Adipocyte (in vitro differentiated cells): ENCODE data around the gene SETD3.

Experiments
- DNase-seq: peaks from one replicate; pipeline ENCODE4 v3.0.0-alpha.2; 2015; ENCODE audit warnings: low read depth
- H3K27me3 ChIP-seq: replicated peaks from 2 replicates; pipeline ENCODE4 v1.7.0; 2013; ENCODE audit warnings: mild to moderate bottlenecking, low read length, moderate library complexity; ENCODE audit not compliant: control insufficient read depth, insufficient read depth
- H3K36me3 ChIP-seq: 2 replicates; pipeline ENCODE4 v1.7.0; 2013; ENCODE audit warnings: low read length, mild to moderate bottlenecking, moderate library complexity; ENCODE audit not compliant: control insufficient read depth, insufficient read depth, severe bottlenecking
- H3K4me1 ChIP-seq: 2 replicates; pipeline ENCODE4 v1.7.0; 2013; ENCODE audit warnings: mild to moderate bottlenecking, low read length, moderate library complexity; ENCODE audit not compliant: control insufficient read depth, insufficient read depth
- H3K4me3 ChIP-seq: 2 replicates; pipeline ENCODE4 v1.7.0; 2013; ENCODE audit warnings: mild to moderate bottlenecking, low read length, moderate library complexity
- H3K9ac ChIP-seq: 2 replicates; pipeline ENCODE4 v1.7.0; 2013; ENCODE audit warnings: mild to moderate bottlenecking, low read length, moderate library complexity
- H3K9me3 ChIP-seq: 2 replicates; pipeline ENCODE4 v1.7.0; 2013; ENCODE audit warnings: mild to moderate bottlenecking, low read length, moderate library complexity; ENCODE audit not compliant: control insufficient read depth

SETD3 gene

DNA sequence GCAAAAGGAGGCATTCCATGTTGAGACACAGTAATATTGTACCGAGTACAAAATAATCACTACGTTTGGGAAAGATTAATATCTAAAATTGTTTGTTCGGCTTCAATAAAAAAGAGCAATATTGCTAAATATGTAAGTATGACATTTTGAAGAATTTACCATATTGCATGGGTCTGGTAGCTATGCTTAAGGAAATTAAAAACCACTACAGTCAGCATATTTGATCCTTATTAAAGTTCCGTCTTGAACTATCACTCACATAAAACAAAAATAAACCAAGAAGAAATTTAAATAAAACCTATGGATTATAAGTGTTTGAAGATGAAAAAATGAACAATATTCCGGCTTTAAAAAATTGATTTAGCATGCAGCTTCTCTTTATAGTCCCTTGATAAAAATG, 63.8 kb downstream of the SETD3 start:
- no peaks in the 10 kb centered on the region for H3K27me3 ChIP-seq

DNA sequence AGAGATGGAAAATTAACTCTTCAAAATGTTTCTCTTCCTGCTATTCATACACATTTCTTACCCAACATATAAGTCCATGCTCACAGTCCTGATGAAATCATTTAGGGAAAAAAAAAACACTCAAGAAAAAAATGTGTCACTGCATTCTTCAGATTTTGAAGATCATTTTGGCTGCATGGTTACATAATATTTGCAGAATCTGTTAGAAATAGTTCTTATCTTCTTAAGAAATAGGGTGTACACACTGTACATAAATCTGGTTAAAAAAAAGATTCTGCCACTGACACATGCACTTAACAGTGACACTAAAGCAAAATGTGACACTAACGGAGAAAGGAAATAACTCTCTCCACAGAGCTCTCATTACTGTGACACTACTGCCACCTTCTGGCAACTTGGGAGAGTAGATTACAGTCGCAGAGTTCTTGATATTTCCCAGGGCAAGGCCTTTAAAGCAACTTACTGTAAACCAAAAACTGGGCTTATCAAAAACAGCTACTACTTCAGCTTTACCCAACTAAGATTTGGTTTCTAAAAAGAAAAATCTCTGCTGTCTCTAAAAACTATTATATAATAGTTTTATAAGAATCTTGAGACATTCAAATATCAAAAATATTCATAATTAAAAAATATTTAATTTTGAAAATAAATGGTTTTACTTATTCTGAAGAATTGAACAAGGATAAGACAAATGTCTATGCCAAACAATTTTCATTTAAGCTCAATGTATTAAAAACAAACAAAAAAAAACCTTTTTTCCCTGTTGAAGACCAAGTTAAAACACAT, 65.0 kb downstream of the SETD3 start:
- H3K9ac ChIP-seq: peak overlapping the region; percentile 62
- DNase-seq: peak; percentile 93
- no peaks in the 10 kb centered on the region for H3K27me3 ChIP-seq
- H3K4me3 ChIP-seq: no peak overlapping the region
- no peaks in the 10 kb centered on the region for H3K9me3 ChIP-seq
- peaks cover 14% of the 10 kb centered on the region for H3K4me1 ChIP-seq
- no peaks in the 10 kb centered on the region for H3K36me3 ChIP-seq

More for the DNA sequence above, 63.8 kb downstream of the SETD3 start:
- Histone ChIP-seq H3K4me3 (no peak overlapping the region), H3K4me1 (peaks cover 14% of the 10 kb centered on the region), H3K9ac (no peak overlapping the region), H3K9me3 (no peaks in the 10 kb centered on the region), H3K36me3 (no peaks in the 10 kb centered on the region)
- no peak for DNase-seq

DNA sequence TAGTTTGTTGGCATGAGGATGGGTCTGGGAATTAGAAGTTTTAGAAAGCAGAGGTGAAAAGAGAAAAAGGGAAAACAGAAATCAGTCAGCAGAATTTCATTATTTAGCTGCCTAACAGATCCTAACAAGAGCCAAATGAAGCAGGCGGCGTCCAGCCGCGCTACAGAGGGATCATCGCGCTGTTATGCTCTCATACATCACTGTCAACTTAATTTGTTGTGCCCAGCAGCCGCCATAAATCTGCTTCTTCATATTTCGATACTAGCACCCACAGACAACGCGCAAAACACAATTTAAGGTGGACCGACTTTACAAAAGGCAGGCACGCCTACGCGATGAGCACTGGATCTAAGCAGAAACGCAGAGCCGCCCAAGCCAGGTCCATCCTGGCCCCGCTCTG, 66.7 kb downstream of the SETD3 start:
- H3K4me3 ChIP-seq: no peak overlapping the region
- no peaks in the 10 kb centered on the region for H3K27me3 ChIP-seq
- H3K9ac ChIP-seq: no peak overlapping the region

DNA sequence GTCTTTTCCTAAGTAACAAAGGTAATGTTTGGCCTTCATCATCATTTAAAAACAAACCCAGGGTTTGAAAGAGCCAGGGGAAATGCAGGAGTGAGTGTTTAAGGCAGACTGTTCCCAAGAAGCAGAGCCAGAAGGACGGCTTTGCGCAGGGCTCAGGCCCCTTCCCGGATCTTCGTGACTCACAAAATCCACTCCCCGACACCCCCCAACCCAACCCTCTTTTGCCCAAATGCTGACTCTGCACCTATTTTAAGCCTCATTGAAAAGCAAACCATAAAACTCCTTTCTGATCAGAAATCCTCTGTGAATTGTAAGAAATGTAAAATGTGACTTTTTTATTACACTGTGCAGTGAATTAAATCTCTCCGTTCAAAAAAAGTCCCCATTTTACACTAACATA, 67.5 kb downstream of the SETD3 start:
- no peak overlapping the region for H3K9ac ChIP-seq
- no peak for DNase-seq
- peaks cover 14% of the 10 kb centered on the region for H3K4me1 ChIP-seq
- no peaks in the 10 kb centered on the region for H3K9me3 ChIP-seq
- H3K27me3 ChIP-seq: no peaks in the 10 kb centered on the region
- H3K36me3 ChIP-seq: peaks cover 12% of the 10 kb centered on the region
- H3K4me3 ChIP-seq: no peak overlapping the region

More for the DNA sequence above, 66.7 kb downstream of the SETD3 start:
- DNase-seq: no peak
- Histone ChIP-seq H3K4me1 (peaks cover 14% of the 10 kb centered on the region), H3K36me3 (peaks cover 12% of the 10 kb centered on the region), H3K9me3 (no peaks in the 10 kb centered on the region)

DNA sequence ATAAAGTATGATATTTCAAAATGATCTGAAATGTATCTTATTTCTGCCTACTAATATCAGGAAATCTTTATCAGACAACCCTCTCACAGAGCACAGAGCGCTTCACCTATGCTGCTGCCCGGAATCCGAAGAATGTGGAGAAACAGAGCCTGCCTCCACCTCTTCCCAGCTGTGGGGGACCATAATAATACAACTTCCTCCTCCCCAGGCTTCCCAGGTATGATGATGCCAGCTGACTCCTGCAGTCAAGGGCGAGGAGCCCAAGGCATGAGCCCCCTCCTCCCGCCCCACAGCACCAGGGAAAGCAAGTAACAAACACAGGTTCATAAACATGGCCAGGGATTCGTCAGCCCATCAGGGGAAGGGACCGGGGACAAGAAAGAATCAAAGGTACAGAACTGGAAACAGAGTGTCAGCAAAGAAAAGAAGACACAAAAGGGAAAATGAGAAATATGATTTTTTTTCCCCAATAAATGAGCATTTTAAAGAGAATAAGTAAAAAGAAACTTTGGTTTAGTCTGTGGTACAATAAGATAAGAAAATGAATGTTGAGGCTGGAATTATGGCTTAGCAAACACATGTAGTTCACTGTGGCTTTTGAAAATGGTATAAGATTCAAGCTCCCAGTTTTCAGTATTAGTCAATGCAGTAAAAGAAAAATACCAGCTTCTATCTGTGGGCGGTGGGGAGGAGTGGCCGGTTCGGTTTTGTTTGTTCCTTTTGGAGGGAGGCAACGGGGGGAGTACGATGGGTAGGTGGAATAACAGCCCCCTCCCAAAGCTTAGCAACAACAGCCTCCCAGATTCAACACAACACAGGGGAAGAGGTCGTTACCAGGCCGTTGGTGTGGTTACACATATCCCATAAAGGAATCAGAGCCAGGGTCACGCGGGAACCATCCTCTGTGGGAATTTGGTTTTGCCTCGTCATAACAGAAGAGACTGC, 68.3 kb downstream of the SETD3 start:
- Histone ChIP-seq H3K9ac (no peak overlapping the region), H3K4me1 (peaks cover 14% of the 10 kb centered on the region), H3K27me3 (no peaks in the 10 kb centered on the region), H3K36me3 (peaks cover 14% of the 10 kb centered on the region), H3K9me3 (no peaks in the 10 kb centered on the region), H3K4me3 (no peak overlapping the region)
- no peak for DNase-seq

DNA sequence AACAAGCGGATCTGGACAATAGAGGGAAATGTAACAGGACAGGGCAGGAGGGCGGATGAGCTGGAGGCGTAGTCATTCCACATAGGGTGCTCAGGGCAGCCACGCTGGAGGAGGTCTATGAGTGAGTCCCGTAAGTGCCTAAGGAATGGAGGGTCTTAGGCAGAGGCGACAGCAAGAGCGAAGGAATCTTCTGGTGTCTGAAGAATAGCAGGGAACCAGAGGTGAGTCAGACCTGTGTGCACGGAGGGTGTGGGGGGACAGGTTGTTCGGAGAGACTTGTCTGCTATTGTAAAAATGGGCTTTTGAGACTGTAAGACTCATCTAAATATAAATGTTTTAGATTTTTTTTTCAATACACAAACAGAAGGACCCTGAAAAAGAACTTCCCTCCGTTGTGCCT, 70.6 kb downstream of the SETD3 start:
- Histone ChIP-seq H3K36me3 (peaks cover 30% of the 10 kb centered on the region), H3K4me1 (peaks cover under 1% of the 10 kb centered on the region), H3K4me3 (no peak overlapping the region), H3K9me3 (no peaks in the 10 kb centered on the region), H3K27me3 (no peaks in the 10 kb centered on the region), H3K9ac (no peak overlapping the region)
- DNase-seq: no peak

DNA sequence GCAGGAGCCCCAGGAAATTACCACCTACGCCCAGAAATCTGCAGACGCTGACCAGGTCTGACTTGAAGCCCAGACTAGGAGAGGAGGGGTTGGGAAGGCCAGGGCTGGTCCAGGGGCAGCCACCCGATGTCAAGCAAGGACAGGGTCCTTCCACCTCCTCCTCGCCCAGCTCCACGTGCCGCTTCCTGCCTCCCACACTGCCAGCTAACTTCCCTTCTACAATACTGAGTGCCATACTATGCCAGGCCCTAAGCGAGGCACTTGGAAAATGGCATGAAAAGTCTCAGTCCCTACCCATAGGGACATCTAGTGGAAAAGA, 71.7 kb downstream of the SETD3 start:
- Histone ChIP-seq H3K27me3 (no peaks in the 10 kb centered on the region), H3K9me3 (no peaks in the 10 kb centered on the region), H3K4me1 (no peaks in the 10 kb centered on the region), H3K36me3 (peaks cover 41% of the 10 kb centered on the region), H3K4me3 (no peak overlapping the region), H3K9ac (no peak overlapping the region)
- no peak for DNase-seq

DNA sequence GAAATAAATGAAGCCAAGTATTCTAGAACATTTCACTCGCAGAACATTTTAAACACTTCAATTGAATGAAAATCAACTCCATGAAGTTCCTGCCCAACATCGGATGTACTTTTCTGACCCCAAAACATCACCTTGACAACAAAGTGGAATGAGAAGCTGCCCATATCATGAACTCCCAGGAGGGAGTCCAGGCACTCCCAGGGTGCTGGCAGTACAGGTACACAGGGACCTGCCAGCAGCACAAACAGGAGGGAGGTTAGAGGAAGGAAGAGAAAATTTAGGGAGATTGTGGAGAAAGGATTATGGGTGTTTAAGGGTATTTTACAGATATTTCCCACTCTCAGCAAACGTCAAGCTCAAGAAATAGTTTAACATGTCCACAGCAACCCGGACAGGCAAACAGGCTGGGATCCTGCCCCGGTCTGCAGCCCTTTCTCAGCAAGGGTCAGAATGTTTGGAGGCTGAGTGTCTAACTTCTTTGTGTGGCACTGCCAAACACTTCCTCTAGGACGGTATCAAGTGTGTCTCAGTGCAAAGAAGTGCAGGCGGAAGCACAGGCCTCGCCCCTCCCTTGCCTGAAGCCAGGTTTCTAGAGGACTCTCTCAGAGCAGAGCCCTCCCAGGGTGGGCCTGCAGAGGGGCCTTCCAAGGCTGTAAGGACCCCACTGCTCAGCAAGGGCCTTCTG, 72.2 kb downstream of the SETD3 start:
- H3K4me3 ChIP-seq: no peak overlapping the region
- no peaks in the 10 kb centered on the region for H3K27me3 ChIP-seq
- H3K4me1 ChIP-seq: no peaks in the 10 kb centered on the region
- H3K36me3 ChIP-seq: peaks cover 46% of the 10 kb centered on the region
- no peak overlapping the region for H3K9ac ChIP-seq
- H3K9me3 ChIP-seq: no peaks in the 10 kb centered on the region
- no peak for DNase-seq

DNA sequence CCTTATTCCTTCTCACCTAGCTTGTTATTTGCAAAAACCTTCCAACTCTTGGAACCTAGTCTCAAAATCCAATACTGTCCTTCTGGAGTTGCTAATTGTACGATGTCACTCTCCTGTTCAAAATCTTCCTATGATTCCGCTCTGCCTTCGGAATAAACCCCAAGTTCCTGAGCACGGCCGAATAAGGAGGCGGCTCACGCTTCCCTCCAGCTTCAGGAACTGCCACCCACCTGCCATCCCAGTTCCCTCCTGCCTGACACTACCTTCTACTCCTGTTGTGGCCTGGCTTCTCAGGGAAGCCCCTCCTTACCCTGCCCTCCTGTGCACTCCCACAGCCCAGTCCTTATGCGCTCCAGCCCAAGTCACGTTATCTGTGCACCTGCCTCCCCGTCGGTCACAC, 73.2 kb downstream of the SETD3 start:
- DNase-seq: no peak
- no peaks in the 10 kb centered on the region for H3K9me3 ChIP-seq
- H3K4me3 ChIP-seq: no peak overlapping the region
- no peaks in the 10 kb centered on the region for H3K4me1 ChIP-seq
- H3K9ac ChIP-seq: no peak overlapping the region
- H3K36me3 ChIP-seq: peaks cover 55% of the 10 kb centered on the region
- H3K27me3 ChIP-seq: no peaks in the 10 kb centered on the region

DNA sequence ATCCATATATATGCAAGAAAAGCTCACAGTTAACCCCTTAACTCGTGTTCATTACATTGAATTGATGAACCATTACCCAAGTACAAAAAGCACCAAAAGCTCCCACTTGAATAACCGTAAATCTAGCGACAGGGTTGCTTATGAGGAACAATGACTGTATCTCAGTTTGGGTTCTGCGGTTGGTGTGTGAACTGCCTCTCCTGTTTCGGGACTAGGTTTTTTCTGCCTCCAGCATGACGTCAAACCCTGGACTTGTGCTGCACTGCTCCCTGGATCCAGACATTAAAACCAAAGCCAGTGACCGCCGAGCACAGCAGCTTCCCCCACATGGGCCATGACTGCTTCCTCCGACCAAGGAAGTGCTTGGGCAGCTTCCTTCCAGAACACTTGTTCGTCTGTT, 77.7 kb downstream of the SETD3 start:
- Histone ChIP-seq H3K9me3 (no peaks in the 10 kb centered on the region), H3K27me3 (no peaks in the 10 kb centered on the region), H3K9ac (no peak overlapping the region), H3K36me3 (peaks cover 66% of the 10 kb centered on the region), H3K4me3 (no peak overlapping the region), H3K4me1 (no peaks in the 10 kb centered on the region)
- no peak for DNase-seq

DNA sequence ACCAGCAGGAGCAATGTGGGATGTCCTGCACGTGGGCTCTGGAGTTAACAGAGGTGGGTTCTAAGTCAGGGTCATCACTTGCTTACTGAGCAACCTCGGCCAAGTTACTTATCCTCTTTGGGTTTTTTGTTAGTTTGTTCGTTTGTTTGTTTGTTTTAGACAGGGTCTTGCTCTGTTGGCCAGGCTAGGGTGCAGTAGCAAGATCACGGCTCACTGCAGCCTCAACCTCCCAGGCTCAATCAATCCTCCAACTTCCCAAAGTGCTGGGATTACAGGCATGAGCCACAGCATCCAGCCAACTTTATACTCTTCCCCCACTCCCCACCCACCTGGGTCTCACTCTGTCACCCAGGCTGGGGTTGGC, 78.4 kb downstream of the SETD3 start:
- Histone ChIP-seq H3K4me3 (no peak overlapping the region), H3K27me3 (no peaks in the 10 kb centered on the region), H3K36me3 (peaks cover 69% of the 10 kb centered on the region), H3K9me3 (no peaks in the 10 kb centered on the region), H3K4me1 (no peaks in the 10 kb centered on the region), H3K9ac (no peak overlapping the region)
- DNase-seq: no peak
